Subcutaneous abdominal adipose tissue (tissue), 5 donors: ENCODE results near the gene GABBR2.

Source experiments
- H3K27ac ChIP-seq: one replicate; pipeline ENCODE4 v1.7.0; 2013; ENCODE audit warnings: low read depth, mild to moderate bottlenecking, inconsistent platforms, low read length, moderate library complexity
- H3K27me3 ChIP-seq, 5 donors: one replicate each; pipeline ENCODE4 v1.7.0; 2013; ENCODE audit warnings: low read length in 5 of 5, inconsistent platforms in 1 of 5; ENCODE audit not compliant: control insufficient read depth in 5 of 5, insufficient read depth in 4 of 5
- H3K36me3 ChIP-seq, 5 donors: one replicate each; pipeline ENCODE4 v1.7.0; 2013; ENCODE audit warnings: low read length in 5 of 5; ENCODE audit not compliant: control insufficient read depth in 5 of 5, insufficient read depth in 5 of 5
- H3K4me1 ChIP-seq, 5 donors: one replicate each; pipeline ENCODE4 v1.7.0; 2013; ENCODE audit warnings: low read length in 5 of 5, mild to moderate bottlenecking in 3 of 5, moderate library complexity in 1 of 5; ENCODE audit not compliant: control insufficient read depth in 5 of 5, insufficient read depth in 5 of 5
- H3K4me3 ChIP-seq, 5 donors: one replicate each; pipeline ENCODE4 v1.7.0; 2013; ENCODE audit warnings: low read length in 5 of 5, low read depth in 1 of 5
- H3K9ac ChIP-seq, 5 donors: one replicate each; pipeline ENCODE4 v1.7.0; 2013; ENCODE audit warnings: low read length in 5 of 5, mild to moderate bottlenecking in 4 of 5, moderate library complexity in 3 of 5
- H3K9me3 ChIP-seq, 5 donors: one replicate each; pipeline ENCODE4 v1.7.0; 2013; ENCODE audit warnings: low read length in 5 of 5; ENCODE audit not compliant: control insufficient read depth in 5 of 5
- donor health status: healthy.
- donor health status: healthy.
- donor health status: healthy.
- donor health status: healthy.
- donor health status: healthy.

The GABBR2 gene

DNA sequence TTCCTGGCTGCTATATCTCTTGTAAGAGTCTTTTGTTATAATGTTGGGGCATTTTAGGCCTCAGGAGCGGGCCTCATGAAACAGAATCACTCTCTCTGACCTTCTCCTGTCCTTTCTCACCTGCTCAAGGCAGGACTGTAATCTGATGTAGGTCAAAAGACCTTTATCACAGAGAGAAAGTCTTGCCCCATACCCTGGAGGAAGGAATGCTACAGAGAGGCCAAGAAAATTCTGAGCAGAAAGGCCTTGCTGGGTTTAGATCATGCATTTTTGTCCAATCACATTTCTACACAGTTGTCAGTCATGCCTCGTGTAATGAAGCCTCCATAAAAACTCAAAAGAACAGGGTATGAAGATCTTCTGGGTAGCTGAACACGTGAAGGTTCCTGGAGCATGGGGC is 408.1 kb downstream of the GABBR2 start:
- no peak overlapping the region for H3K4me3 ChIP-seq
- H3K27me3 ChIP-seq, result no peaks in the 10 kb centered on the region
- H3K36me3 ChIP-seq, result no peaks in the 10 kb centered on the region
- peaks cover 0 to 16% (median 7%) of the 10 kb centered on the region in 5 donors for H3K4me1 ChIP-seq
- no peak overlapping the region for H3K27ac ChIP-seq
- H3K9me3 ChIP-seq, result no peaks in the 10 kb centered on the region
- no peak overlapping the region for H3K9ac ChIP-seq

DNA sequence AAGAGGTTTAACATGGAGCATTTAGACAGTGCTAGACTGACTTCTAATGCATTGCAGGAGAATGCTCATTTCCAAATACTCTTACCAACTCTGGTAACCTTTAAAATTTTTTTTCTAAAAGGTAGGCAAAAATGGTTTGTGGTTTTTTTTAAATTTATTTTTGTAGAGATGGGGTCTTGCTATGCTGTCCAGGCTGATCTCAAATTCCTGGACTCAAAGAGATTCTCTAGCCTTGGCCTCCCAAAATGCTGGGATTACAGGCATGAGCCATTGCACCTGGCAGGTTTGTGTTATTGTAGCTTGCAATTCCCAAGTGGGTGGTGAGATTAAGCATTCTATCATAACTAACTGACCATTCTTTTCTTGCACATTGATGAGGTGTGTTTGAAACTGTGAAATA is 410.3 kb downstream of the GABBR2 start:
- H3K36me3 ChIP-seq, result no peaks in the 10 kb centered on the region
- H3K27ac ChIP-seq, result no peak overlapping the region
- H3K4me3 ChIP-seq, result no peak overlapping the region
- peaks cover 0 to 16% (median 7%) of the 10 kb centered on the region in 5 donors for H3K4me1 ChIP-seq
- no peak overlapping the region for H3K9ac ChIP-seq
- no peaks in the 10 kb centered on the region for H3K9me3 ChIP-seq
- peaks cover 0 to 4% (median 0%) of the 10 kb centered on the region in 5 donors for H3K27me3 ChIP-seq

DNA sequence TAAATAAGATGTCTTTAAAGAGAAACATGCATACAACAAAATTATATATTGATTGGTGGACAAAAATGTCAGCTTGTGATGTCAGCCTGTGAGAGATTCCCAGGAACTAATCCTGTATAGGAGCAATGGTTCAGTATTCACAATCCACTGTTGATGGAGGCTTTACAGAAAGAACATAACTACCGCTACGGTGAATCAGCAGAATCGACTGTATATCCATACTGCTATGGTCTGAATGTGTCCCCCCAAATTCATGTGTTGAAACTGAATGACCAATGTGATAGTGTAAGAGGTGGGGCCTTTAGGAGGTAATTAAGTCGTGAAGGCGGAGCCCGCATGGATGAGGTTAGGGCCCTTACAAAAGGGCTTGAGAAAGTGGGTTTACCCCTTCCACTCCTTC is 412.9 kb downstream of the GABBR2 start:
- Histone ChIP-seq H3K36me3 (no peaks in the 10 kb centered on the region), H3K4me1 (peaks cover 0 to 5% (median 0%) of the 10 kb centered on the region in 5 donors), H3K9me3 (no peaks in the 10 kb centered on the region), H3K4me3 (no peak overlapping the region), H3K9ac (no peak overlapping the region), H3K27me3 (peaks cover 0 to 4% (median 0%) of the 10 kb centered on the region in 5 donors), H3K27ac (no peak overlapping the region)

DNA sequence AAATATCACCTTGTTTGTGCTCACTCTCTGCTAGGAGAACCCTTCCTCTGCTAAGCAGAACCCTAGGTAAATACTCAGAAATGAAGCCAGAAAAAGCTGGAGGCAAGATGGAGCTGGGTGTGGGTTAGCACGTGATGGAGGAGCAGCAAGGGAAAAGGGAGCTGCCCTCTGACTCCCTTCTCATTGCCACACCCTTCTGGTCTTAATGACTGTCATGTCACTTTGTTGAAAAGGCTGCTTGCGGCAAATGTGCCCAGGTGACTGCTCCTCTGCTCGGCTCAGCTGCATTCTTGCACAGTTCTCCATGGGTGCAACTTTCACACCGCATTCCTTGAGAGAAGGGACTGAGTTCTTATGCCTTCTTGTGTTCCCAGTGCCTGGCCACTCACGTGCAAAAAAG is 416.9 kb downstream of the GABBR2 start:
- Histone ChIP-seq H3K27me3 (peaks cover 0 to 4% (median 0%) of the 10 kb centered on the region in 5 donors), H3K4me1 (no peaks in the 10 kb centered on the region), H3K27ac (no peak overlapping the region), H3K9me3 (no peaks in the 10 kb centered on the region), H3K9ac (no peak overlapping the region), H3K4me3 (no peak overlapping the region), H3K36me3 (no peaks in the 10 kb centered on the region)

DNA sequence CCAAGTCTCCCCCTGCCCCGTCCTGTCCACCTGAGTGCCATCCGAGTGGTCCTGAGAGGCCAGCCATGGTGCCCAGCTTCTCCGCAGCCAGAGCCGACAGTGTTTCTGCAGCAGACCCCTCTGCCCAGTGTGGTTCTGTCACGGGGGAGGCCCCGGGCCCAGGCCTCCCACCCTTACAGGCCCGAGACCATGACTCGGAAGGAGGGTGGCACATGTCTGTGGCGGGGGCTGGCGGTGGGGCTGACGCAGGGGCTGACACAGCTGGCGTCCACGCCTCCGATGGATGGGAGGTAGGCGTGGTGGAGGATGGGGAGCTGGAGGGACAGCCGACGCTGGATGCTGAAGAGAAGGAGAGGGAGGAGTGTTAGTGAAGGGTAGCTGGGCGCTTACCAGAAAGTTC is 418.3 kb downstream of the GABBR2 start:
- Histone ChIP-seq H3K9ac (no peak overlapping the region), H3K27me3 (peaks cover 0 to 6% (median 2%) of the 10 kb centered on the region in 5 donors), H3K36me3 (no peaks in the 10 kb centered on the region), H3K4me3 (no peak overlapping the region), H3K9me3 (no peaks in the 10 kb centered on the region), H3K27ac (no peak overlapping the region), H3K4me1 (no peaks in the 10 kb centered on the region)

DNA sequence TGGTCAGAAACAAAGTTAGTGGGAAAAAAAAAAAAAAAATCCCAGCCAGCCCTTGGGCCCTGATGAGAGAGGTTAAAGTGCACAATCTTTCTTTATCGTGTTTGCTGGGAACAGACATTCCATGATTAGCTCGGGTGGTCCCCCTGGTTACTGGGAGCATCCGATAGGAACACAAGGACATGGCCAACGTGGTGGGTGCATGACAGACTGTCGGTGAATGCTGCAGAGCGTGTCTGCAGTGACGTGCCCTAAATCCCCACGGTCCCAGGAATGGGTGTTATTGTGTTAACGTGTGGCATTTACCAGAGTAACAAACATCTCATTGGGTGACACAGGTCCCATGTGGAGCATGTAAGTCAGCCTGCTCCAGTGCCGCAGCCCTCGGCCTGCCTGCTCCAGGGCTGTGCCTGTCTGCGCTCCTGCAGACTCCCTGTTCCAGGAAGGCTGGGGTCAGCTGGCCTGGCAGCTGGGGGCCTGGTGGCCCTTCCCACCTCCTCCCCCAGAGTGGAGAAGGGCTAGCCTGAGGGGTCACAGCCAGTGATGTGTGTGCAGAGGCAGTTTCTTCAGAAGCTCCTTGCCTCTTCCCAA is 419.0 kb downstream of the GABBR2 start:
- H3K4me3 ChIP-seq, result no peak overlapping the region
- no peaks in the 10 kb centered on the region for H3K36me3 ChIP-seq
- H3K4me1 ChIP-seq, result no peaks in the 10 kb centered on the region
- H3K9me3 ChIP-seq, result no peaks in the 10 kb centered on the region
- no peak overlapping the region for H3K9ac ChIP-seq
- H3K27ac ChIP-seq, result no peak overlapping the region
- peaks cover 0 to 9% (median 2%) of the 10 kb centered on the region in 5 donors for H3K27me3 ChIP-seq

DNA sequence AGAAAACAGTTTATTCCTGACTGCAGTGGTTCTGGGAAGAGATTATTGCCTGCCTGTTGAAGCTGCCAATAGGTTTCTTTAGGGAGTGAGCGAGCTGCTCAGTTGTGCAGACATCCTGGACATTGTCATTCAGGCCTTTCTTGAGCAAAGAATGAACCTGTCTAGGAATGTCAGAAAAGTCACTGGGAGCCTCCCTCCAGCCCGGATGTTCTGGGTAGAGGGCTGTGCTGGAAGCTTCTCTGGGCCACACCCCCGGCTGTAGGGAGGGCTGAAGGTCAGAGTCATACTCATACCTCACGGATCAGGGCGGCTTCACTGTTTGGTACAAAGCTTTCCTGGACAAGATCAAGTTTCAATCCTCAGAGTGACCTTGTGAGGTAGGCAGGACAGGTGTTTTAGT is 419.9 kb downstream of the GABBR2 start:
- Histone ChIP-seq H3K9me3 (no peaks in the 10 kb centered on the region), H3K4me3 (no peak overlapping the region), H3K27ac (no peak overlapping the region), H3K4me1 (no peaks in the 10 kb centered on the region), H3K9ac (no peak overlapping the region), H3K36me3 (no peaks in the 10 kb centered on the region), H3K27me3 (peaks cover 0 to 9% (median 2%) of the 10 kb centered on the region in 5 donors)

DNA sequence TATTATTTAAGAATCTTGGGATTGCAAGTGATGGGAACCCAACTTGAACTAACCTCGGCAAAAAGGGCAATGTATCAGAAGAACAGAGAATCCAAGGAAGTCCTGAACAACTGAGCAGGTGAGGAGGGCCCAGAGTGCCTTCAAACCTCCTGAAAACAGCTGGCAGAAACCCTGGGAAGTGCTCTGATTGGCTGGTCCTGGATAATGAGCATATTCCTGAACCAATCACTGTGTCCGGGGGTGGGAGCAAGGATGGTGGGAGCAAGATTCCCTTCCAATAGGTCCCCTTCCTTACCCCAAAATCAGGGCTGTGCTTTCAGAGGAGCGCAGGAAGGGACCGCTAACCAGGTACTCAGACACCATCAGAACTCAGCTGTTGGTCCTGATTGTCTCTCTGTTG is 421.4 kb downstream of the GABBR2 start:
- Histone ChIP-seq H3K27ac (no peak overlapping the region), H3K9me3 (no peaks in the 10 kb centered on the region), H3K4me1 (no peaks in the 10 kb centered on the region), H3K27me3 (peaks cover 0 to 9% (median 2%) of the 10 kb centered on the region in 5 donors), H3K4me3 (no peak overlapping the region), H3K9ac (no peak overlapping the region), H3K36me3 (no peaks in the 10 kb centered on the region)

DNA sequence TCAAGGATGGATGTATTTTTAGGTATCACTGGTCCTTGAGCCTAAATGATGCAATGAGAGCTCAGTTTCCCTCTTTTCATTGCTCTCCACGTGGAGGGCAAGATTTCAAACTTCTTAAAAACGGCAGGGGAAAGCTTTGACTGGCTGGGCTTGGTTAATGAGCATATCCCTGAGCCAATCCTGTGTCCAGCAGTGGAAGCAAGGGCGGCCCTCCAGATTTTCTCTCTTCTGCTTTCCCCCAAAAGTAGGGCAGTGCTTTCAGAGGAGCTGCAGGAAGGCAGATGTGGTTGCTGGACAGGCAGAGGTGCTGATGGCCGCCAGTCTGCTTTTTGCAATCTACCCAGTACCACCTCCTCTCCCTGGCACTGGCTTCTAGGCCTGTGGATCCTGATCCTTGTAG is 423.3 kb downstream of the GABBR2 start:
- no peaks in the 10 kb centered on the region for H3K9me3 ChIP-seq
- no peak overlapping the region for H3K4me3 ChIP-seq
- H3K9ac ChIP-seq, result no peak overlapping the region
- peaks cover 0 to 9% (median 2%) of the 10 kb centered on the region in 5 donors for H3K27me3 ChIP-seq
- H3K4me1 ChIP-seq, result no peaks in the 10 kb centered on the region
- H3K36me3 ChIP-seq, result no peaks in the 10 kb centered on the region
- no peak overlapping the region for H3K27ac ChIP-seq

DNA sequence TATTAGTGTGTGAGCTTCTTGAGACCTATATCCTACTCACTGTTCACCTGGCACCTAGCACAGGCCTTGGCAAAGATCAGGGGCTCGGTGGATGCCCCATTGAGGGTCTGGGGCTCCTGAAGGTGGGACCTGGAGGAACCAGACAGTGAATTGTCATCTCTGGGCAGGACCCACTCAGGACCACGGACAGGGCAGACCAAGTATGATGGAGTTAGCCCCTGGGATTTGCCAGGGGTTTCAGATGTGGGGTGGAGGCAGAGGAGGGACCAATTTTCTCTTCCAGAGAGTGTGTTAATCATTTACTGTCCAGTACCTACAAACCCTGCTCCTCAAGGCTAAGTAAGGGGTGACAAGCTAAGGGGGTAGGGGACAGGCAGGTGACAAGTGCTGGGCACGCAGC is 424.0 kb downstream of the GABBR2 start:
- H3K4me3 ChIP-seq, result no peak overlapping the region
- H3K9ac ChIP-seq, result no peak overlapping the region
- no peaks in the 10 kb centered on the region for H3K4me1 ChIP-seq
- no peaks in the 10 kb centered on the region for H3K36me3 ChIP-seq
- H3K9me3 ChIP-seq, result no peaks in the 10 kb centered on the region
- H3K27me3 ChIP-seq, result peaks cover 0 to 13% (median 7%) of the 10 kb centered on the region in 5 donors
- H3K27ac ChIP-seq, result no peak overlapping the region
